Measurements from ENCODE around the gene IKZF1.

IKZF1 gene

GRCh38 chr7:50352751-50353150, 48.2 kb downstream of the IKZF1 start:
- DNase-seq, result no peak

- no peak for DNase-seq
Measured at GRCh38 chr7:50353201-50353600, 48.7 kb downstream of the IKZF1 start.

- DNase-seq, result no peak
Measured at GRCh38 chr7:50353894-50354595, 49.5 kb downstream of the IKZF1 start.

GRCh38 chr7:50355817-50356178, 51.3 kb downstream of the IKZF1 start:
- no peak for DNase-seq

- peak in 3 of 58 donors; percentile 6 to 35 (median 7) for DNase-seq
Measured at GRCh38 chr7:50356212-50356944, 51.9 kb downstream of the IKZF1 start.

GRCh38 chr7:50356945-50357268, 52.4 kb downstream of the IKZF1 start:
- DNase-seq, result no peak

- DNase-seq, result no peak
Measured at GRCh38 chr7:50357426-50357825, 52.9 kb downstream of the IKZF1 start.

- DNase-seq, result no peak
Measured at GRCh38 chr7:50358041-50358705, 53.7 kb downstream of the IKZF1 start.

GRCh38 chr7:50358779-50359178, 54.3 kb downstream of the IKZF1 start:
- DNase-seq, result no peak

GRCh38 chr7:50359258-50359994, 54.9 kb downstream of the IKZF1 start:
- no peak for DNase-seq

- DNase-seq, result no peak
Measured at GRCh38 chr7:50359995-50360925, 55.7 kb downstream of the IKZF1 start.

- DNase-seq, result no peak
Measured at GRCh38 chr7:50362142-50362541, 57.6 kb downstream of the IKZF1 start.

- DNase-seq, result no peak
Measured at GRCh38 chr7:50362712-50363282, 58.3 kb downstream of the IKZF1 start.

GRCh38 chr7:50363327-50364060, 59.0 kb downstream of the IKZF1 start:
- no peak for DNase-seq

GRCh38 chr7:50364645-50365044, 60.1 kb downstream of the IKZF1 start:
- no peak for DNase-seq

- no peak for DNase-seq
Measured at GRCh38 chr7:50366311-50366710, 61.8 kb downstream of the IKZF1 start.

GRCh38 chr7:50367100-50367499, 62.6 kb downstream of the IKZF1 start:
- no peak for DNase-seq

- DNase-seq, result no peak
Measured at GRCh38 chr7:50367570-50367969, 63.1 kb downstream of the IKZF1 start.

GRCh38 chr7:50368366-50368765, 63.9 kb downstream of the IKZF1 start:
- no peak for DNase-seq
